AG20443 (cell line): Measurements from ENCODE around the gene STX12.
A peak's percentile ranks its signal among the peaks of the same experiment; 100 is the strongest.

Source experiments
- DNase-seq: peaks from one replicate; pipeline ENCODE4 v3.0.0; 2012; ENCODE audit warnings: low spot score, mixed read lengths

The STX12 gene

GRCh38 chr1:27772932-27773825 is at the start of gene STX12:
TSS of gene STX12 (plus strand) at chr1:27773219. CDS start at chr1:27773308, 89 bp downstream.
- peak; percentile 100 for DNase-seq

GRCh38 chr1:27724961-27725373 is 48.1 kb upstream of the STX12 start:
- no peak for DNase-seq

GRCh38 chr1:27725374-27726172 is 47.4 kb upstream of the STX12 start, which contains the start of gene FAM76A:
TSS of gene FAM76A (plus strand) at chr1:27725961. CDS start at chr1:27726081, 120 bp downstream.
- peak; percentile 99 for DNase-seq

GRCh38 chr1:27726173-27727044 is 46.6 kb upstream of the STX12 start:
- DNase-seq: peak; percentile 80

- peak; percentile 26 for DNase-seq
These were observed 45.9 kb upstream of the STX12 start for GRCh38 chr1:27727126-27727525.

GRCh38 chr1:27736252-27736651 is 36.8 kb upstream of the STX12 start:
- DNase-seq: no peak

- DNase-seq: no peak
These were observed 31.9 kb upstream of the STX12 start for GRCh38 chr1:27741121-27741520.

- DNase-seq: no peak
These were observed 28.5 kb upstream of the STX12 start for GRCh38 chr1:27744556-27744955.

- DNase-seq: no peak
These were observed 27.6 kb upstream of the STX12 start for GRCh38 chr1:27745466-27745865.

- no peak for DNase-seq
These were observed 20.7 kb upstream of the STX12 start for GRCh38 chr1:27752360-27752759.

- no peak for DNase-seq
These were observed 17.7 kb upstream of the STX12 start for GRCh38 chr1:27755286-27755685.

GRCh38 chr1:27755865-27756264 is 17.2 kb upstream of the STX12 start:
- no peak for DNase-seq

- no peak for DNase-seq
These were observed 13.8 kb upstream of the STX12 start for GRCh38 chr1:27759236-27759635.

- DNase-seq: no peak
These were observed 12.6 kb upstream of the STX12 start for GRCh38 chr1:27760426-27760825.

- no peak for DNase-seq
These were observed 11.0 kb upstream of the STX12 start for GRCh38 chr1:27762033-27762432.

- DNase-seq: no peak
These were observed 9.7 kb upstream of the STX12 start for GRCh38 chr1:27763358-27763757.

GRCh38 chr1:27770293-27770830 is 2.7 kb upstream of the STX12 start:
- DNase-seq: no peak

- DNase-seq: peak; percentile 24
These were observed 735 bp upstream of the STX12 start for GRCh38 chr1:27772036-27772931.

- peak; percentile 17 for DNase-seq
These were observed 917 bp downstream of the STX12 start for GRCh38 chr1:27773826-27774445.

GRCh38 chr1:27774654-27775053 is 1.6 kb downstream of the STX12 start:
- no peak for DNase-seq
